Transverse colon (tissue), 4 donors: ENCODE data around the gene ADAM22.

Experiments
- CTCF ChIP-seq, 5 experiments: fragments of 200-600 bp in 3 of 5; fragments of 450-650 bp in 2 of 5; sonication (generic) in 3 of 5; IDR thresholded peaks; 1 replicate in 2 of 5; 2 replicates in 3 of 5; pipeline ENCODE4 v1.5.1; 2016 to 2017; ENCODE audit warnings: antibody characterized with exemption in 5 of 5, inconsistent platforms in 3 of 5, mild to moderate bottlenecking in 2 of 5, moderate library complexity in 1 of 5
- EP300 ChIP-seq: sonication (generic); formaldehyde crosslinking; IDR thresholded peaks from one replicate; pipeline ENCODE4 v1.6.1; 2017; ENCODE audit warnings: antibody characterized with exemption, low read depth
- POLR2A ChIP-seq: fragments of 450-650 bp; IDR thresholded peaks from one replicate; pipeline ENCODE4 v1.6.1; 2016; ENCODE audit warnings: antibody characterized with exemption, mild to moderate bottlenecking, moderate library complexity
- POLR2AphosphoS5 ChIP-seq, 3 donors: sonication (generic); formaldehyde crosslinking; IDR thresholded peaks; one replicate each; pipeline ENCODE4 v1.6.1; 2016; ENCODE audit warnings: antibody characterized with exemption in 3 of 3

- TF ChIP-seq CTCF (IDR thresholded peaks at IDR 0.05) = no peak
- no peak for TF ChIP-seq POLR2A
- TF ChIP-seq EP300 = no peak
- no peak for TF ChIP-seq POLR2AphosphoS5 (IDR thresholded peaks at IDR 0.05)
Measured at GRCh38 chr7:88040694-88041093, 106.6 kb downstream of the ADAM22 start.
